Right lobe of liver (tissue), 6 donors: ENCODE measurements around the gene CXCR3. TPM values are rescaled to one million over a fixed set of nuclear protein-coding genes. Genes with fewer than 3 reads are reported as not detected.
"Not testable (repeated sequence)": the region's sequence is repeated elsewhere in the genome, so short reads cannot be mapped to it uniquely, and the experiment has no call there.

Source experiments
- ATAC-seq, 4 donors: fragments of 200-7000 bp; cut with Tn5 transposase; one replicate each; pipeline ENCODE4 v1.9.1; 2020; ENCODE audit warnings: mild to moderate bottlenecking in 4 of 4, moderate library complexity in 4 of 4
- DNase-seq, 3 donors: peaks; one replicate each; pipeline ENCODE4 v3.0.0-alpha.2; 2020
- H3K27ac ChIP-seq, 3 donors: fragments of 200-600 bp; one replicate each; pipeline ENCODE4 v1.8.0; 2022
- H3K27me3 ChIP-seq, 2 donors: fragments of 200-600 bp; one replicate each; pipeline ENCODE4 v1.8.0; 2022
- H3K36me3 ChIP-seq, 4 donors: fragments of 200-600 bp; sonication (generic) in 1 of 4; one replicate each; pipeline versions ENCODE4 v1.5.1 to v1.8.0; 2017 to 2022; ENCODE audit warnings: control low read depth in 1 of 4
- H3K4me1 ChIP-seq, 4 donors: fragments of 200-600 bp; sonication (generic) in 1 of 4; one replicate each; pipeline versions ENCODE4 v1.5.1 to v1.8.0; 2017 to 2022; ENCODE audit warnings: control low read depth in 1 of 4
- H3K4me3 ChIP-seq, 3 donors: fragments of 200-600 bp; one replicate each; pipeline ENCODE4 v1.8.0; 2022
- H3K9me3 ChIP-seq, 4 donors: fragments of 200-600 bp; sonication (generic) in 1 of 4; one replicate each; pipeline versions ENCODE4 v1.5.1 to v1.8.0; 2017 to 2022; ENCODE audit warnings: control low read depth in 1 of 4
- CTCF ChIP-seq, 4 donors: fragments of 200-600 bp in 3 of 4; fragments of 450-650 bp in 1 of 4; IDR thresholded peaks; one replicate each; pipeline versions ENCODE4 v1.5.1 to v1.8.0; 2016 to 2022; ENCODE audit warnings: antibody characterized with exemption in 4 of 4, mild to moderate bottlenecking in 2 of 4
- POLR2A ChIP-seq: fragments of 450-650 bp; IDR thresholded peaks from one replicate; pipeline ENCODE4 v1.6.1; 2017; ENCODE audit warnings: antibody characterized with exemption, mild to moderate bottlenecking
- WGBS: methylation state at CpG from one replicate; pipeline ENCODE4 v1.1.6; 2018; ENCODE audit warnings: low coverage, low lambda C conversion rate; ENCODE audit not compliant: insufficient coverage; ENCODE audit errors: missing lambda C conversion rate; 5-methylcytosine and 5-hydroxymethylcytosine counted together
- intact Hi-C, 2 donors: fragments of 100-400 bp; cut with DNase I; formaldehyde crosslinking; loops; one replicate each; pipeline versions ENCODE4 v1.11.2 to v1.14.1; 2022
- total RNA-seq, 6 experiments: library from RNA; depleted of rRNA in 2 of 6; stranded (reverse); fragments of >200 nt in 2 of 6; fragmentation: NEBNext Ultra II Directional in 3 of 6; extraction: Animal tissue kit (Norgen Biotek cat#: 25700) in 3 of 6; gene quantifications; one replicate each; pipeline versions ENCODE4 v1.1.0 to v1.2.4, GENCODE V29; 2016 to 2023
- donor health status: DM: no; HTN: yes; CAD: no.
- donor health status: DM: no; HTN: no; CAD: no.
- donor health status: DM: no; HTN: no; CAD: no.
- donor health status: DM: no; HTN: yes; CAD: no.
- donor health status: DM: no; HTN: yes; CAD: no.

CXCR3 gene
- total RNA-seq, 6 experiments from 2014 or later, result 0.13 TPM; not detected in 5

DNA sequence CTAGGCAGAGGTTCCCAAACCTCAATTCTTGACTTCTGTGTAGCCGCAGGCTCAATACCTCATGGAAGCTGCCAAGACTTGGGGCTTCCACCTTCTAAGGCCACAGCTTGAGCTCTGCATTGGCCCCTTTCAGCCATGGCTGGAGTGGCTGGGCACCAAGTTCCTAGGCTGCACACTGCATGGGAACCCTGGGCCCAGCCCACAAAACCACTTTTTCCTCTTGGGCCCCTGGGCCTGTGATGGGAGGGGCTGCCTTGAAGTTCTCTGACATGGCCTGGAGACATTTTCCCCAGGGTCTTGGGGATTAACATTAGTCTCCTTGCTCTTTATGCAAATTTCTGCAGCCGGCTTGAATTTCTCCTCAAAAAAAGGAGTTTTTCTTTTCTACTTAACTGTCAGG is 35.0 kb upstream of the CXCR3 start:
- H3K27me3 ChIP-seq, result no peaks in the 10 kb centered on the region
- DNase-seq (no peak), ATAC-seq (no peak)
- TF ChIP-seq POLR2A (no peak), CTCF (IDR thresholded peaks at IDR 0.05) (no peak)
- H3K9me3 ChIP-seq, result no peaks in the 10 kb centered on the region
- WGBS, result 81% methylated on average over 2 of the region's 2 CpGs
- intact Hi-C loops, result no loop called here
- H3K4me1 ChIP-seq, result no peaks in the 10 kb centered on the region
- no peak overlapping the region for H3K27ac ChIP-seq
- H3K36me3 ChIP-seq, result no peaks in the 10 kb centered on the region
- H3K4me3 ChIP-seq, result no peak overlapping the region

DNA sequence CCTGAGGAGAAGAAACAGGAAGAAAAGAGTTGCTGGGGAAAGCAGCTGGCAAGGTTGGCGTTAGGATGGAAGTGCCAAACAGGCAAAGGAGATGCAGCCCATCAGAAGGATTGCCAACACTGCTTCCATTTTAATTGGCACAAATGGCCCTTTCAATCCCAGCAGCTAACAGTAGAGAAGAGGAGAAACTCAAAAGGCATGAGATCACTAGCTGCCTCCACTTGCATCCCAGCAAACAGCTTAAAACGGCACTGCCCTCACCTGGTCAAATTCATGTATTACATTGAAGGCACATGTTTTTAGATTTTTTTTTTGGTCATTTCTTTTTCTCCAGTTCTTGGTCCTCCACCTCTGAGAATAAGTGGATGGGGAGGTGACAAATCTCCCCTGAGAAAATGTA is 34.1 kb upstream of the CXCR3 start:
- intact Hi-C loops, result no loop called here
- ATAC-seq (peak; percentile 74 to 86 (median 84)), DNase-seq (no peak)
- no peaks in the 10 kb centered on the region for H3K36me3 ChIP-seq
- no peaks in the 10 kb centered on the region for H3K9me3 ChIP-seq
- H3K27me3 ChIP-seq, result no peaks in the 10 kb centered on the region
- H3K4me1 ChIP-seq, result no peaks in the 10 kb centered on the region
- TF ChIP-seq CTCF (IDR thresholded peaks at IDR 0.05) (peak; percentile 49 to 67 (median 63)), POLR2A (no peak)
- WGBS, result 38% methylated on average over 2 of the region's 2 CpGs
- H3K27ac ChIP-seq, result no peak overlapping the region
- H3K4me3 ChIP-seq, result no peak overlapping the region

DNA sequence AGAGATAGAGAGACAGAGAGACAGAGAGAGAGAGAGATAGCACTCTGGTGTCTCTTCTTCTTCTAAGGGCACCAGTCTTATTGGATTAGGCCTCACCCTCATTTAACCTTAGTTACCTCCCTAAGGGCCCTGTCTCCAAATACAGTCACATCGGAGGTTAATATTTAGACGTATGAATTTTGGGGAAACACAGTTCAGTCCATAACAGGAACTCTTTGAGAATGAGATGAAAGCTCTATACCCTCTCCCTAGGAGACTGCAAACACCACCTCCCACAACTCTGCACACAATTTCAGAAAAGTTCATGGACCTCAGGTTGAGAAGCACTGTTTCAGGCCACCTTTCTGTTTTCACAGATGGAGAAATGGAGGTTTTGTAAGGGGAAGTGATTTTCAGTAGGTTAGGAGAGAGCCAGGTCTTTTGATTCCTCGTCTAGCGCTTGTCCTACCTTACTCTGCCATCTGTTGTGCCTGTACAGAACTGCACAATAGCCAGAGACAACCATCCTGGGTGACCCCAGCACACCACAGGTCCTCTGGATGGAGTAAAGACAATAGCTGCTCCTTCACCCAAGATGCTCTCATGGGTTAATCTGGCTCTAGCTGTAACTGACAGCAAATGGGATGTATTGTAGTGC is 32.1 kb upstream of the CXCR3 start:
- intact Hi-C loops, result no loop called here
- no peaks in the 10 kb centered on the region for H3K36me3 ChIP-seq
- no peak overlapping the region for H3K27ac ChIP-seq
- ATAC-seq (peak; percentile 45 to 86 (median 71)), DNase-seq (no peak)
- no peaks in the 10 kb centered on the region for H3K9me3 ChIP-seq
- 35% methylated on average over 4 of the region's 4 CpGs for WGBS
- no peaks in the 10 kb centered on the region for H3K4me1 ChIP-seq
- peak in 3 of 4 donors; percentile 15 to 29 (median 19) for TF ChIP-seq CTCF (IDR thresholded peaks at IDR 0.05)
- TF ChIP-seq POLR2A, result no peak
- no peak overlapping the region for H3K4me3 ChIP-seq
- no peaks in the 10 kb centered on the region for H3K27me3 ChIP-seq

DNA sequence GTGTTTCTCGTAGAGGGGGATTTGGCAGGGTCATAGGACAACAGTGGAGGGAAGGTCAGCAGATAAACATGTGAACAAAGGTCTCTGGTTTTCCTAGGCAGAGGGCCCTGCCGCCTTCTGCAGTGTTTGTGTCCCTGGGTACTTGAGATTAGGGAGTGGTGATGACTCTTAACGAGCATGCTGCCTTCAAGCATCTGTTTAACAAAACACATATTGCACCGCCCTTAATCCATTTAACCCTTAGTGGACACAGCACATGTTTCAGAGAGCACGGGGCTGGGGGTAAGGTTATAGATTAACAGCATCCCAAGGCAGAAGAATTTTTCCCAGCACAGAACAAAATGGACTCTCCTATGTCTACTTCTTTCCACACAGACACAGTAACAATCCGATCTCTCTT is 26.1 kb upstream of the CXCR3 start:
- H3K36me3 ChIP-seq, DNase-seq, ATAC-seq, intact Hi-C loops, H3K4me3 ChIP-seq, H3K4me1 ChIP-seq, H3K27me3 ChIP-seq, H3K27ac ChIP-seq, H3K9me3 ChIP-seq: not testable (repeated sequence)
- WGBS, result 55% methylated on average over 5 of the region's 6 CpGs

DNA sequence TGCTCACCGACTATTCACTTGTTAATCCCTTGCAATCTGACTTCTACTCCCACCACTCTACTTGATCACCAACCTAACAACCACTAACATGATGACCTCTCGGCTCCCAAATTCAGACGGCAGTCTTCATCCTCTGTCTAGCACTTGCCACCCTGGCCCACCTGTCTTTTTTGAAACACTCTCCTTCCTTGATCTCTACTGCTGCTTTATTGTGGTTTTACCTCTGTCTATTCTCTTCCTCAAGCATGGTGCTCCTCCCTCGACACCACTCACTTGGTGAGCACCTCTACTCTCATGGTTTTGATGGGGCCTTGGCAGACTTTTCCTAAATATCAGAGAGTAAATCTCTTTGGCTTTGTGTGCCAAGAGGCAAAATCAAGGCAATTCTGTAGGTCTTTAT is 21.7 kb upstream of the CXCR3 start:
- 63% methylated on average over 4 of the region's 4 CpGs for WGBS
- H3K4me3 ChIP-seq, result no peak overlapping the region
- DNase-seq, result no peak
- intact Hi-C loops, result no loop called here
- H3K4me1 ChIP-seq, result no peaks in the 10 kb centered on the region
- ATAC-seq, result no peak
- no peaks in the 10 kb centered on the region for H3K36me3 ChIP-seq
- no peak overlapping the region for H3K27ac ChIP-seq
- no peaks in the 10 kb centered on the region for H3K9me3 ChIP-seq
- no peaks in the 10 kb centered on the region for H3K27me3 ChIP-seq
- TF ChIP-seq CTCF (IDR thresholded peaks at IDR 0.05) (no peak), POLR2A (no peak)
